ENCODE results near the gene PRKCA. TPM values are rescaled to one million over a fixed set of nuclear protein-coding genes. Genes with fewer than 3 reads are reported as not detected.

Gene PRKCA
- total and polyA plus RNA-seq, 9 of the 15 experiments (the other 6 are each of a cell fraction or from before 2014, with no cell fraction given), result 3.2 to 33.0 (median 17.8) TPM

DNA sequence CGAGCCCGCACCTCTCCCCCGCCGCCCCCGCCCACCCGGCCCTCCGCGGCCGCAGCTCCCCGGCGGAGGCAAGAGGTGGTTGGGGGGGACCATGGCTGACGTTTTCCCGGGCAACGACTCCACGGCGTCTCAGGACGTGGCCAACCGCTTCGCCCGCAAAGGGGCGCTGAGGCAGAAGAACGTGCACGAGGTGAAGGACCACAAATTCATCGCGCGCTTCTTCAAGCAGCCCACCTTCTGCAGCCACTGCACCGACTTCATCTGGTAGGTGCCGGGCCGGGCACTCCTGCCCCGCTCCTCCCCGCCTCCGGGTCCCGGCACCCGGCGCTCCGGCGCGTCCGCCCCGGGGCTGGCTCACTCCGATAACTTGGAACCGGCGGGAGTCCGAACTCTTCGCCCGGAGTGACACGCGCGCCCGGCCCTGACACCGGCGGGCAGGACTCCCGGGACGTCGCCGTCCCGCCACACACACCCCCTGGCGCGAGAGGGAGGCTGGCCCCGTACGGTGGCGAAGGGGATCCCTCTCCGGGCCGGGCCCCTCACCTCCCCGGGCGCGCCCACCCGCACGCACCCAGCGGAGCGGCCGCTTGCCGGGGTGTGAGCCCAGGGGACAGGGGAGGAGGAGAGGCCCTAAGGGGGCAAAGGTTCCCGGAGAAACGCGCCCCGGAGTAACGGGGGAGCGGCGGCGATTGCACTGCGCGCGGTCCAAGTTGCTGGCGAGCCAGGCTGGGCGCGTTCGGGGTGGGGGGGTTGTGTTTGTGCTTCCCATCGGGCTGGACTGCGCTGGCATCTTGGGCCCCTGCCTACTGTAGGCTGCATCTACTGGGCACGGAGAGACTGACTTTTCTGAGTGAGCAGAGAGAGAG lies 581 bp downstream of the PRKCA start (continued):
- TF ChIP-seq, protein P1, sequence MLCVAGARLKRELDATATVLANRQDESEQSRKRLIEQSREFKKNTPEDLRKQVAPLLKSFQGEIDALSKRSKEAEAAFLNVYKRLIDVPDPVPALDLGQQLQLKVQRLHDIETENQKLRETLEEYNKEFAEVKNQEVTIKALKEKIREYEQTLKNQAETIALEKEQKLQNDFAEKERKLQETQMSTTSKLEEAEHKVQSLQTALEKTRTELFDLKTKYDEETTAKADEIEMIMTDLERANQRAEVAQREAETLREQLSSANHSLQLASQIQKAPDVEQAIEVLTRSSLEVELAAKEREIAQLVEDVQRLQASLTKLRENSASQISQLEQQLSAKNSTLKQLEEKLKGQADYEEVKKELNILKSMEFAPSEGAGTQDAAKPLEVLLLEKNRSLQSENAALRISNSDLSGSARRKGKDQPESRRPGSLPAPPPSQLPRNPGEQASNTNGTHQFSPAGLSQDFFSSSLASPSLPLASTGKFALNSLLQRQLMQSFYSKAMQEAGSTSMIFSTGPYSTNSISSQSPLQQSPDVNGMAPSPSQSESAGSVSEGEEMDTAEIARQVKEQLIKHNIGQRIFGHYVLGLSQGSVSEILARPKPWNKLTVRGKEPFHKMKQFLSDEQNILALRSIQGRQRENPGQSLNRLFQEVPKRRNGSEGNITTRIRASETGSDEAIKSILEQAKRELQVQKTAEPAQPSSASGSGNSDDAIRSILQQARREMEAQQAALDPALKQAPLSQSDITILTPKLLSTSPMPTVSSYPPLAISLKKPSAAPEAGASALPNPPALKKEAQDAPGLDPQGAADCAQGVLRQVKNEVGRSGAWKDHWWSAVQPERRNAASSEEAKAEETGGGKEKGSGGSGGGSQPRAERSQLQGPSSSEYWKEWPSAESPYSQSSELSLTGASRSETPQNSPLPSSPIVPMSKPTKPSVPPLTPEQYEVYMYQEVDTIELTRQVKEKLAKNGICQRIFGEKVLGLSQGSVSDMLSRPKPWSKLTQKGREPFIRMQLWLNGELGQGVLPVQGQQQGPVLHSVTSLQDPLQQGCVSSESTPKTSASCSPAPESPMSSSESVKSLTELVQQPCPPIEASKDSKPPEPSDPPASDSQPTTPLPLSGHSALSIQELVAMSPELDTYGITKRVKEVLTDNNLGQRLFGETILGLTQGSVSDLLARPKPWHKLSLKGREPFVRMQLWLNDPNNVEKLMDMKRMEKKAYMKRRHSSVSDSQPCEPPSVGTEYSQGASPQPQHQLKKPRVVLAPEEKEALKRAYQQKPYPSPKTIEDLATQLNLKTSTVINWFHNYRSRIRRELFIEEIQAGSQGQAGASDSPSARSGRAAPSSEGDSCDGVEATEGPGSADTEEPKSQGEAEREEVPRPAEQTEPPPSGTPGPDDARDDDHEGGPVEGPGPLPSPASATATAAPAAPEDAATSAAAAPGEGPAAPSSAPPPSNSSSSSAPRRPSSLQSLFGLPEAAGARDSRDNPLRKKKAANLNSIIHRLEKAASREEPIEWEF (CRISPR knock-in tag; IDR thresholded peaks at IDR 0.05), result no peak
- TF ChIP-seq ETS2 (tag; IDR thresholded peaks at IDR 0.05; ENCODE audit: borderline replicate concordance, poor library complexity, severe bottlenecking), result no peak
- TF ChIP-seq MIER1 (IDR thresholded peaks at IDR 0.05; ENCODE audit: low read depth), result no peak
- TF ChIP-seq GTF2F1 (IDR thresholded peaks at IDR 0.05; ENCODE audit: low read depth, low read length), result no peak
- peak; percentile 52 for TF ChIP-seq ZFX (CRISPR knock-in tag; IDR thresholded peaks at IDR 0.05)
- TF ChIP-seq ZBTB8A (IDR thresholded peaks at IDR 0.05; ENCODE audit: partially characterized antibody), result no peak
- no peak; the same call in 1 of the 2 replicates for TF ChIP-seq SMARCE1 (IDR thresholded peaks at IDR 0.05)
- TF ChIP-seq, protein P2, sequence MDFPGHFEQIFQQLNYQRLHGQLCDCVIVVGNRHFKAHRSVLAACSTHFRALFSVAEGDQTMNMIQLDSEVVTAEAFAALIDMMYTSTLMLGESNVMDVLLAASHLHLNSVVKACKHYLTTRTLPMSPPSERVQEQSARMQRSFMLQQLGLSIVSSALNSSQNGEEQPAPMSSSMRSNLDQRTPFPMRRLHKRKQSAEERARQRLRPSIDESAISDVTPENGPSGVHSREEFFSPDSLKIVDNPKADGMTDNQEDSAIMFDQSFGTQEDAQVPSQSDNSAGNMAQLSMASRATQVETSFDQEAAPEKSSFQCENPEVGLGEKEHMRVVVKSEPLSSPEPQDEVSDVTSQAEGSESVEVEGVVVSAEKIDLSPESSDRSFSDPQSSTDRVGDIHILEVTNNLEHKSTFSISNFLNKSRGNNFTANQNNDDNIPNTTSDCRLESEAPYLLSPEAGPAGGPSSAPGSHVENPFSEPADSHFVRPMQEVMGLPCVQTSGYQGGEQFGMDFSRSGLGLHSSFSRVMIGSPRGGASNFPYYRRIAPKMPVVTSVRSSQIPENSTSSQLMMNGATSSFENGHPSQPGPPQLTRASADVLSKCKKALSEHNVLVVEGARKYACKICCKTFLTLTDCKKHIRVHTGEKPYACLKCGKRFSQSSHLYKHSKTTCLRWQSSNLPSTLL (IDR thresholded peaks at IDR 0.05), result no peak
- peak; percentile 28; the same call in 1 of the 2 replicates for TF ChIP-seq RB1 (IDR thresholded peaks at IDR 0.05; ENCODE audit: low read depth)
- no peak for TF ChIP-seq ZNF174 (CRISPR knock-in tag; IDR thresholded peaks at IDR 0.05)
- TF ChIP-seq, protein P3, sequence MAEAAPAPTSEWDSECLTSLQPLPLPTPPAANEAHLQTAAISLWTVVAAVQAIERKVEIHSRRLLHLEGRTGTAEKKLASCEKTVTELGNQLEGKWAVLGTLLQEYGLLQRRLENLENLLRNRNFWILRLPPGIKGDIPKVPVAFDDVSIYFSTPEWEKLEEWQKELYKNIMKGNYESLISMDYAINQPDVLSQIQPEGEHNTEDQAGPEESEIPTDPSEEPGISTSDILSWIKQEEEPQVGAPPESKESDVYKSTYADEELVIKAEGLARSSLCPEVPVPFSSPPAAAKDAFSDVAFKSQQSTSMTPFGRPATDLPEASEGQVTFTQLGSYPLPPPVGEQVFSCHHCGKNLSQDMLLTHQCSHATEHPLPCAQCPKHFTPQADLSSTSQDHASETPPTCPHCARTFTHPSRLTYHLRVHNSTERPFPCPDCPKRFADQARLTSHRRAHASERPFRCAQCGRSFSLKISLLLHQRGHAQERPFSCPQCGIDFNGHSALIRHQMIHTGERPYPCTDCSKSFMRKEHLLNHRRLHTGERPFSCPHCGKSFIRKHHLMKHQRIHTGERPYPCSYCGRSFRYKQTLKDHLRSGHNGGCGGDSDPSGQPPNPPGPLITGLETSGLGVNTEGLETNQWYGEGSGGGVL (CRISPR knock-in tag; IDR thresholded peaks at IDR 0.05), result no peak
- no peak for TF ChIP-seq ATF7 (IDR thresholded peaks at IDR 0.05)
- TF ChIP-seq CSDE1 (IDR thresholded peaks at IDR 0.05), result no peak
- TF ChIP-seq, protein P4, sequence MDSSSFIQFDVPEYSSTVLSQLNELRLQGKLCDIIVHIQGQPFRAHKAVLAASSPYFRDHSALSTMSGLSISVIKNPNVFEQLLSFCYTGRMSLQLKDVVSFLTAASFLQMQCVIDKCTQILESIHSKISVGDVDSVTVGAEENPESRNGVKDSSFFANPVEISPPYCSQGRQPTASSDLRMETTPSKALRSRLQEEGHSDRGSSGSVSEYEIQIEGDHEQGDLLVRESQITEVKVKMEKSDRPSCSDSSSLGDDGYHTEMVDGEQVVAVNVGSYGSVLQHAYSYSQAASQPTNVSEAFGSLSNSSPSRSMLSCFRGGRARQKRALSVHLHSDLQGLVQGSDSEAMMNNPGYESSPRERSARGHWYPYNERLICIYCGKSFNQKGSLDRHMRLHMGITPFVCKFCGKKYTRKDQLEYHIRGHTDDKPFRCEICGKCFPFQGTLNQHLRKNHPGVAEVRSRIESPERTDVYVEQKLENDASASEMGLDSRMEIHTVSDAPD (CRISPR knock-in tag; IDR thresholded peaks at IDR 0.05), result no peak
- TF ChIP-seq SAP30 (IDR thresholded peaks at IDR 0.05; ENCODE audit: borderline replicate concordance, insufficient read depth, low read depth, low read length, poor library complexity, severe bottlenecking), result peak; percentile 23

Data from K562 (cell line).